Measurements from ENCODE around the gene YTHDC1. TPM values are rescaled to one million over a fixed set of nuclear protein-coding genes. Genes with fewer than 3 reads are reported as not detected.

Gene YTHDC1
- total RNA-seq, 1 donor from 2014 or later: 94.3 TPM

- ATAC-seq (no peak), DNase-seq (no peak)
- Histone ChIP-seq H3K4me3 (no peak overlapping the region), H3K27me3 (peaks cover 5% of the 10 kb centered on the region), H3K27ac (no peak overlapping the region), H3K9me3 (no peaks in the 10 kb centered on the region), H3K4me1 (no peaks in the 10 kb centered on the region), H3K36me3 (no peaks in the 10 kb centered on the region)
- intact Hi-C loops (cut with DNase I): no loop called here
- TF ChIP-seq CTCF (IDR thresholded peaks at IDR 0.05): no peak
Observed at GRCh38 chr4:68267433-68267944, 82.4 kb downstream of the YTHDC1 start.

DNA sequence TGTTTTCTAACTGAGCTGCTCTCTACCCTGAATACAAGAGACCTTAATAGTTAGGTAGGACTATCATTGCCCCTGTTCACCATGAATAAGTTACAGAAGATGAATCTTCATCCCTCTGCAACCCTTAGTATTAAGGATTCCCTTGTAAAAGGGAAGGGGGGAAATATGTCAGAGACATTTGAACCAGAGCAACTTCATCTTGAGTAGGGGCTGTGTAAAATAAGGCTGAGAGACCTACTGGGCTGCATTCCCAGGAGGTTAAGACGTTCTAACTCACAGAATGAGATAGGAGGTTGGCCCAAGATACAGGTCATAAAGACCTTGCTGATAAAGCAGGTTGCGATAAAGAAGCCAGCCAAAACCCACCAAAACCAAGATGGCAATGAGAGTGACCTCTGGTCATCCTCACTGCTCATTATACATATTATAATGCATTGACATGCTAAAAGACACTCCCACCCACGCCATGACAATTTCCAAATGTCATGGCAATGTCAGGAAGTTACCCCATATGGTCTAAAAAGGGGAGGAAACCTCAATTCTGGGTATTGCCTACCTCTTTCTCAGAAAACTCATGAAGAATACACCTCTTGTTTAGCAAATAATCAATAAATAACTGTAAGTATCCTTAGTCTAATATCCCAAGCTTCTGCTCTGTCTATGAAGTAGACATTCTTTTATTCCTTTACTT, 84.9 kb downstream of the YTHDC1 start:
- intact Hi-C loops (cut with DNase I): no loop called here
- no peak for TF ChIP-seq CTCF (IDR thresholded peaks at IDR 0.05)
- DNase-seq: no peak
- H3K4me1 ChIP-seq: no peaks in the 10 kb centered on the region
- ATAC-seq: no peak
- no peaks in the 10 kb centered on the region for H3K36me3 ChIP-seq
- no peaks in the 10 kb centered on the region for H3K27me3 ChIP-seq
- no peaks in the 10 kb centered on the region for H3K9me3 ChIP-seq
- H3K4me3 ChIP-seq: no peak overlapping the region
- no peak overlapping the region for H3K27ac ChIP-seq

Other genes starting within 250 kb of the YTHDC1 start
- gene TMPRSS11F, start 220.2 kb downstream of the YTHDC1 start, total RNA-seq: not detected
- gene TMPRSS11B, start 104.4 kb downstream of the YTHDC1 start, total RNA-seq: not detected
- gene TMPRSS11E, start 97.4 kb upstream of the YTHDC1 start, total RNA-seq: not detected
- gene UGT2B17, start 226.2 kb upstream of the YTHDC1 start, total RNA-seq: not detected